GM12878 (cell line): ENCODE measurements around the gene STXBP2. TPM values are rescaled to one million over a fixed set of nuclear protein-coding genes. Genes with fewer than 3 reads are reported as not detected.

Experiments
- ATAC-seq: fragments of 200-7000 bp; cut with Tn5 transposase; 3 replicates; pipeline ENCODE4 v1.9.1; 2020; ENCODE audit warnings: mild to moderate bottlenecking, moderate library complexity
- BruUV-seq: library from RNA; stranded (reverse); fragments of 400-500 nt; replicated peaks from 2 replicates; lab custom pipeline; 2021; lab: Mats Ljungman, UMichigan
- CTCF ChIA-PET: fragments of 300-600 bp; sonication (Branson Sonifier 250); formaldehyde crosslinking; extraction: SDS; loops from one replicate; lab custom pipeline; 2021; ENCODE audit warnings: inconsistent platforms; lab: Yijun Ruan, JAX
- POLR2A ChIA-PET: fragments of 350-600 bp; formaldehyde crosslinking; extraction: SDS; loops from one replicate; lab custom pipeline; 2021; ENCODE audit warnings: inconsistent platforms; lab: Charles Lee
- RAD21 ChIA-PET: fragments of 300-600 bp; sonication (Branson Sonifier 250); formaldehyde crosslinking; loops from one replicate; lab custom pipeline; 2023; ENCODE audit warnings: antibody characterized with exemption; ENCODE audit not compliant: unreplicated experiment; lab: Charles Lee
- SMC1A ChIA-PET: fragments of 300-600 bp; sonication (Branson Sonifier 250); formaldehyde crosslinking; loops from one replicate; lab custom pipeline; 2023; ENCODE audit not compliant: unreplicated experiment, uncharacterized antibody; lab: Charles Lee
- DNase-seq: peaks from one replicate; pipeline ENCODE4 v3.0.0-alpha.2; 2011; ENCODE audit warnings: low read depth, low spot score
- FAIRE-seq: peaks from 3 replicates; lab custom pipeline; 2011; peaks lifted over from hg19 to GRCh38; lab: Jason Lieb, UNC
- H2AFZ ChIP-seq: 2 replicates; pipeline ENCODE4 v1.6.0; 2011; ENCODE audit warnings: low read depth, low read length, control low read depth; ENCODE audit not compliant: control insufficient read depth
- H3K27ac ChIP-seq: 2 replicates; pipeline ENCODE4 v1.5.1; 2011; ENCODE audit warnings: control low read depth; ENCODE audit not compliant: control insufficient read depth, insufficient read depth
- H3K27me3 ChIP-seq, 2 experiments: replicated peaks in 1 of 2; 2 replicates each; pipeline versions ENCODE4 v1.6.0 to v1.6.1; 2011; ENCODE audit warnings: low read length in 1 of 2; ENCODE audit not compliant: control insufficient read depth in 2 of 2, insufficient read depth in 2 of 2
- H3K36me3 ChIP-seq, 2 experiments: 2 replicates each; pipeline ENCODE4 v1.5.1; 2011; ENCODE audit warnings: low read length in 1 of 2; ENCODE audit not compliant: control insufficient read depth in 2 of 2, insufficient read depth in 2 of 2
- H3K4me1 ChIP-seq: 2 replicates; pipeline ENCODE4 v1.6.1; 2011; ENCODE audit warnings: mild to moderate bottlenecking, low read length, moderate library complexity, mixed read lengths; ENCODE audit not compliant: control insufficient read depth, insufficient read depth
- H3K4me2 ChIP-seq: 2 replicates; pipeline ENCODE4 v1.6.0; 2011; ENCODE audit warnings: control low read depth; ENCODE audit not compliant: control insufficient read depth, insufficient read depth
- H3K4me3 ChIP-seq: fragments of 200-600 bp; sonication (generic); 2 replicates; pipeline ENCODE4 v1.5.1; 2016
- H3K79me2 ChIP-seq: 2 replicates; pipeline ENCODE4 v1.6.0; 2011; ENCODE audit warnings: low read length; ENCODE audit not compliant: control insufficient read depth, insufficient read depth
- H3K9ac ChIP-seq: 2 replicates; pipeline ENCODE4 v1.8.0; 2011; ENCODE audit warnings: low read length, control low read depth, mixed read lengths; ENCODE audit not compliant: control insufficient read depth, insufficient read depth
- H3K9me3 ChIP-seq: replicated peaks from 3 replicates; pipeline ENCODE4 v1.5.1; 2011; ENCODE audit warnings: mild to moderate bottlenecking, low read length; ENCODE audit not compliant: control insufficient read depth, insufficient read depth
- H4K20me1 ChIP-seq: 2 replicates; pipeline ENCODE4 v1.6.0; 2011; ENCODE audit not compliant: control insufficient read depth, insufficient read depth
- CBFB ChIP-seq: IDR thresholded peaks from 2 replicates; pipeline ENCODE4 v1.6.1; 2016; ENCODE audit warnings: antibody characterized with exemption, low read depth
- CHD2 ChIP-seq: IDR thresholded peaks from 2 replicates; pipeline ENCODE4 v1.6.1; 2011; ENCODE audit warnings: low read depth, low read length, improper control_type of control experiment, borderline replicate concordance
- IKZF2 ChIP-seq, 2 experiments: fragments of 450-650 bp; IDR thresholded peaks; 2 replicates each; pipeline ENCODE4 v1.6.1; 2017; ENCODE audit warnings: mild to moderate bottlenecking in 2 of 2, moderate library complexity in 2 of 2
- MLLT1 ChIP-seq: fragments of 450-650 bp; IDR thresholded peaks from 2 replicates; pipeline ENCODE4 v1.6.1; 2016; ENCODE audit warnings: mild to moderate bottlenecking
- PAX8 ChIP-seq: fragments of 450-650 bp; IDR thresholded peaks from 2 replicates; pipeline ENCODE4 v1.6.1; 2017; ENCODE audit warnings: mild to moderate bottlenecking, moderate library complexity
- RELA ChIP-seq: fragments of 450-650 bp; IDR thresholded peaks from 2 replicates; pipeline ENCODE4 v1.8.0; 2014; ENCODE audit warnings: borderline replicate concordance; ENCODE audit not compliant: partially characterized antibody
- YBX1 ChIP-seq: fragments of 450-650 bp; IDR thresholded peaks from 2 replicates; pipeline ENCODE4 v1.6.1; 2016; ENCODE audit warnings: antibody characterized with exemption
- YY1 ChIP-seq: IDR thresholded peaks from 2 replicates; pipeline ENCODE4 v1.6.1; 2011; ENCODE audit warnings: low read depth, mild to moderate bottlenecking, low read length
- ZBTB11 ChIP-seq: fragments of 450-650 bp; formaldehyde crosslinking; IDR thresholded peaks from 2 replicates; pipeline ENCODE4 v1.5.0; 2022; ENCODE audit warnings: mild to moderate bottlenecking, missing genetic modification characterization
- ZBTB40 ChIP-seq: fragments of 450-650 bp; IDR thresholded peaks from 2 replicates; pipeline ENCODE4 v1.6.1; 2016; ENCODE audit warnings: mild to moderate bottlenecking, moderate library complexity, borderline replicate concordance
- WGBS: methylation state at CpG from one replicate; pipeline ENCODE4 v1.1.6; 2016; ENCODE audit warnings: low lambda C conversion rate; ENCODE audit not compliant: insufficient replicate concordance, insufficient coverage; ENCODE audit errors: missing lambda C conversion rate; 5-methylcytosine and 5-hydroxymethylcytosine counted together
- in situ Hi-C: fragments of 300-500 bp; cut with MboI; formaldehyde crosslinking; loops from 9 replicates; pipeline ENCODE4 v1.14.3; 2018; ENCODE audit warnings: mixed read lengths
- intact Hi-C: fragments of 100-400 bp; cut with micrococcal nuclease; formaldehyde crosslinking; loops from one replicate; pipeline ENCODE4 v1.14.2; 2022; ENCODE audit not compliant: unreplicated experiment
- polyA plus RNA-seq, 11 experiments: library from polyadenylated mRNA; depleted of rRNA in 4 of 11; unstranded in 6 of 11; stranded (reverse) in 5 of 11; fragments of >200 nt; fragmentation: Nextera tagmentation in 4 of 11; fragmentation: Illumina TruSeq in 1 of 11; extraction: Ambion mirVana in 4 of 11; extraction: Trizol in 1 of 11; gene quantifications; 1 replicate in 1 of 11; 2 replicates in 10 of 11; pipeline versions ENCODE4 v1.2.1 to v1.2.3, GENCODE V29; 2011 to 2016; ENCODE audit warnings: inconsistent platforms in 2 of 11, missing spikeins in 2 of 11, low read depth in 1 of 11
- total RNA-seq, 4 experiments: library from RNA; depleted of rRNA in 3 of 4; stranded (reverse); fragments of >200 nt in 3 of 4; fragmentation: Illumina TruSeq in 1 of 4; extraction: Trizol in 1 of 4; gene quantifications; 2 replicates each; pipeline versions ENCODE4 v1.2.1 to v1.2.3, GENCODE V29; 2013 to 2021
- TF ChIP-seq, protein P1 (sequence below): IDR thresholded peaks from 2 replicates; pipeline ENCODE4 v1.6.1; 2011; ENCODE audit warnings: low read depth, low read length, improper control_type of control experiment, borderline replicate concordance

The STXBP2 gene
- total and polyA plus RNA-seq, 10 of the 15 experiments (the other 5 are each of a cell fraction or from before 2014, with no cell fraction given) = 2.6 to 111 (median 61.4) TPM

DNA sequence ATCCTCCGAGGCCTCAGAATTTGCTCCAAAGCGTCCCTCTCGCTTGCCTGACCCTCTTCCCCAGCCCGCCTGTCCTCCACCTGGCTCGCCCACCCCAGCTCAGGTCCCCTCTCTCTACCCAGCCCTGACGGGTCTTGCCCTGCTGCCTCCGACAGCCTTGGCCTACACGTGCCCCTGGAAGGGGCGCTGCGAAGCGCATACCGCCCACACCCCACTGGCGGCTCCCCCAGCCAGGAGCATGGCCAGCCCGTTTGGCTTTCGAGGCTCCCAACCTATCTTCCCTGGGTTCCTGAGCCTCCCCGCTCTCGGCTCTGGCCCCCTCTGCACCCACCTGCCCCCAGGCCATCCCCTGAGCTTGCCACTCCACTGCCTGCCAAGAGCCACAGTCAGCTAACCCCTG lies 12.1 kb upstream of the STXBP2 start:
- ChIA-PET RAD21 (no interaction called here), CTCF (no interaction called here), POLR2A (no interaction called here), SMC1A (no interaction called here)
- ATAC-seq = no peak
- Histone ChIP-seq H3K9ac (no peak overlapping the region), H2AFZ (no peak overlapping the region), H3K4me3 (no peak overlapping the region), H3K27me3 (no peaks in the 10 kb centered on the region), H3K4me2 (no peak overlapping the region), H3K4me1 (peaks cover 7% of the 10 kb centered on the region), H4K20me1 (no peaks in the 10 kb centered on the region), H3K79me2 (peaks cover 32% of the 10 kb centered on the region), H3K27ac (no peak overlapping the region), H3K9me3 (no peaks in the 10 kb centered on the region), H3K36me3 (peaks cover 7 to 23% of the 10 kb centered on the region in 2 experiments; a peak in 3 of 4 replicates)
- intact Hi-C loops (no loop called here), in situ Hi-C loops (no loop called here)
- no peak for DNase-seq
- no peak for FAIRE-seq
- WGBS = 91% methylated on average over 17 of the region's 17 CpGs
- BruUV-seq = no TSS peak
- TF ChIP-seq CHD2 = no peak
- no peak for TF ChIP-seq ZBTB40
- no peak for TF ChIP-seq RELA
- no peak for TF ChIP-seq YBX1
- no peak for TF ChIP-seq ZBTB11
- no peak for TF ChIP-seq CBFB
- TF ChIP-seq, protein P1, sequence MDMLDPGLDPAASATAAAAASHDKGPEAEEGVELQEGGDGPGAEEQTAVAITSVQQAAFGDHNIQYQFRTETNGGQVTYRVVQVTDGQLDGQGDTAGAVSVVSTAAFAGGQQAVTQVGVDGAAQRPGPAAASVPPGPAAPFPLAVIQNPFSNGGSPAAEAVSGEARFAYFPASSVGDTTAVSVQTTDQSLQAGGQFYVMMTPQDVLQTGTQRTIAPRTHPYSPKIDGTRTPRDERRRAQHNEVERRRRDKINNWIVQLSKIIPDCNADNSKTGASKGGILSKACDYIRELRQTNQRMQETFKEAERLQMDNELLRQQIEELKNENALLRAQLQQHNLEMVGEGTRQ = no peak
- TF ChIP-seq MLLT1 = no peak
- TF ChIP-seq IKZF2 (IDR thresholded peaks at IDR 0.05) = no peak
- no peak for TF ChIP-seq YY1
- TF ChIP-seq PAX8 = no peak
